A673 (cell line): ENCODE results near the gene TICAM2.

ENCODE experiments used
- CTCF ChIP-seq: fragments of 300-800, 200-600 bp; sonication (generic); conservative IDR thresholded peaks from 2 replicates; pipeline ENCODE4 v1.5.1; 2017; ENCODE audit warnings: low read depth, mild to moderate bottlenecking, antibody characterized with exemption, low read length, moderate library complexity, mixed read lengths
- EZH2 ChIP-seq: fragments of 200-600 bp; sonication (generic); IDR thresholded peaks from 2 replicates; pipeline ENCODE4 v1.6.1; 2017; ENCODE audit warnings: borderline replicate concordance, low read depth, mild to moderate bottlenecking, mixed read lengths, antibody characterized with exemption, low read length; ENCODE audit not compliant: poor library complexity, severe bottlenecking

- TF ChIP-seq CTCF = no peak
- TF ChIP-seq EZH2 = no peak
These were observed 13.2 kb downstream of the TICAM2 start for GRCh38 chr5:115589043-115589442.
